Naive thymus-derived CD4-positive, alpha-beta T cell (primary cell): ENCODE measurements around the gene TRIB2. TPM values are rescaled to one million over a fixed set of nuclear protein-coding genes. Genes with fewer than 3 reads are reported as not detected.
A peak's percentile ranks its signal among the peaks of the same experiment; 100 is the strongest.

Source experiments
- ATAC-seq: fragments of 150-1000 bp; cut with Tn5 transposase; 2 replicates; pipeline ENCODE4 v1.10.0; 2021; ENCODE audit warnings: mild to moderate bottlenecking, moderate library complexity
- CTCF ChIA-PET: fragments of 350-600 bp; sonication (Branson Sonifier 250); formaldehyde crosslinking; loops from one replicate; lab custom pipeline; 2021; ENCODE audit warnings: antibody characterized with exemption; lab: Charles Lee
- POLR2A ChIA-PET: fragments of 350-600 bp; sonication (Branson Sonifier 250); formaldehyde crosslinking; loops from one replicate; lab custom pipeline; 2021; ENCODE audit warnings: antibody characterized with exemption, inconsistent platforms; lab: Charles Lee
- DNase-seq, 9 donors: peaks; one replicate each; pipeline versions ENCODE4 v3.0.0 to v3.0.0-alpha.2; 2020 to 2022; ENCODE audit warnings: mixed read lengths in 1 of 9
- H3K27ac ChIP-seq: one replicate; pipeline ENCODE4 v1.7.0; 2013; ENCODE audit warnings: mild to moderate bottlenecking, low read depth, low read length, moderate library complexity
- H3K27me3 ChIP-seq, 2 donors: one replicate each; pipeline ENCODE4 v1.7.0; 2013; ENCODE audit warnings: low read length in 2 of 2, mild to moderate bottlenecking in 2 of 2, moderate library complexity in 2 of 2; ENCODE audit not compliant: control insufficient read depth in 2 of 2, insufficient read depth in 2 of 2
- H3K36me3 ChIP-seq, 3 experiments: 1 replicate in 2 of 3; 2 replicates in 1 of 3; pipeline ENCODE4 v1.7.0; 2013; ENCODE audit warnings: low read length in 3 of 3, mild to moderate bottlenecking in 3 of 3, moderate library complexity in 1 of 3; ENCODE audit not compliant: insufficient read depth in 3 of 3, control insufficient read depth in 2 of 3
- H3K4me1 ChIP-seq, 2 donors: one replicate each; pipeline ENCODE4 v1.7.0; 2013; ENCODE audit warnings: low read length in 2 of 2, mild to moderate bottlenecking in 2 of 2, moderate library complexity in 1 of 2; ENCODE audit not compliant: control insufficient read depth in 2 of 2, insufficient read depth in 2 of 2
- H3K4me3 ChIP-seq: 2 replicates; pipeline ENCODE4 v1.7.0; 2013; ENCODE audit warnings: mild to moderate bottlenecking, low read length
- H3K9me3 ChIP-seq, 3 experiments: 1 replicate in 2 of 3; 2 replicates in 1 of 3; pipeline ENCODE4 v1.7.0; 2013; ENCODE audit warnings: low read length in 3 of 3; ENCODE audit not compliant: control insufficient read depth in 2 of 3
- H3K27ac Mint-ChIP-seq, 9 donors: one replicate each; pipeline ENCODE4 v1.8.0; 2020 to 2022; ENCODE audit warnings: mixed read lengths in 9 of 9, mild to moderate bottlenecking in 8 of 9, moderate library complexity in 5 of 9, inconsistent platforms in 2 of 9
- H3K27me3 Mint-ChIP-seq, 5 donors: one replicate each; pipeline ENCODE4 v1.8.0; 2021 to 2022; ENCODE audit warnings: mixed read lengths in 5 of 5, mild to moderate bottlenecking in 1 of 5
- H3K36me3 Mint-ChIP-seq, 5 donors: one replicate each; pipeline ENCODE4 v1.8.0; 2020 to 2022; ENCODE audit warnings: mixed read lengths in 5 of 5, mild to moderate bottlenecking in 3 of 5, inconsistent platforms in 1 of 5
- H3K4me1 Mint-ChIP-seq, 7 donors: one replicate each; pipeline ENCODE4 v1.8.0; 2020 to 2022; ENCODE audit warnings: mixed read lengths in 7 of 7, mild to moderate bottlenecking in 3 of 7, inconsistent platforms in 1 of 7
- H3K4me3 Mint-ChIP-seq, 10 donors: one replicate each; pipeline ENCODE4 v1.8.0; 2020 to 2022; ENCODE audit warnings: mild to moderate bottlenecking in 10 of 10, mixed read lengths in 10 of 10, moderate library complexity in 6 of 10, inconsistent platforms in 2 of 10
- H3K9me3 Mint-ChIP-seq, 11 donors: one replicate each; pipeline ENCODE4 v1.8.0; 2020 to 2022; ENCODE audit warnings: mixed read lengths in 11 of 11, mild to moderate bottlenecking in 4 of 11, inconsistent platforms in 1 of 11, moderate library complexity in 1 of 11
- intact Hi-C, 2 donors: fragments of 100-400 bp; cut with micrococcal nuclease; formaldehyde crosslinking; loops; one replicate each; pipeline ENCODE4 v1.15.1; 2023
- polyA plus RNA-seq, 2 donors: library from polyadenylated mRNA; unstranded; fragments of 300-500 nt; fragmentation: Illumina TruSeq; gene quantifications; one replicate each; pipeline ENCODE4 v1.2.3, GENCODE V29; 2021
- total RNA-seq, 6 experiments: library from RNA in 5 of 6; stranded (reverse) in 5 of 6; gene quantifications; 1 replicate in 5 of 6; 2 replicates in 1 of 6; pipeline ENCODE4 v1.2.3 and lab custom pipeline; 2021 to 2026

Gene TRIB2
- total and polyA plus RNA-seq, 7 experiments from 2014 or later = 41.3 to 125 (median 90.7) TPM

DNA sequence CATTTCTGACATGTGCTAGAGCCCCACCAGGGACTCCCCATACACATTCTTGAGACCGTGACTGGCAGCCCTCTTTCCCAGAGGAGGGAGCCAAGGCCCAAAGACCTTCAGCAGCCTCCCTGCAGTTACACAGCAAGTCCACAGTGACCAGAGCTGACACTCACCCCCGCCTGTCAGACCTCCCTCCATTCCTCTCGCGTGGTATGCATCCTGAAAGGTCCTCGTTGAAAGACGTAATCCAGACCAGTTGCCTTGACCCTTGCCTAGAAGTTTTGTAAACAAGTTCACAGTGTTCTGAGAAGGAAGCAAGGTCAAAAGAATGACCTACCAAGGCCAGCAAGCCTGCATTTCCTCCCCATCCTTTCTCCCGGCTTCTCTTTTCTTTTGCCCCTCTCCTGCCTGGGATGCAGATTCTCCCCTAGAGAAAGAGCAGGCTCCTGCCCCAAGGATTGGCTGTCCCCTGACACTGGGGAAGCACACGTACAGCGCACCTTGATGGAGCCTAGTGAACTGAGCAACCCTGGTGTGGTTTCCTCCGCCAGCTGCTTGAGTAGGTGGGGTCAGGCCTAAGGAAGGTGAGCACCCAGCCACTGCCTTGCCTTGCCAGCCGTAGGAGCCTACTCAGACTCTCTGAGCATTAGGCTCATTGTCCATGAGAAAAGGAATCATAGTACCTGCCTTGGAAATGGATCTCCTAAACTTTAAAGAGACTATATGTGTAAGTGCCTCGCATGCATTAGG, 18.3 kb downstream of the TRIB2 start:
- ChIA-PET POLR2A (no interaction called here), CTCF (no interaction called here)
- DNase-seq = no peak
- Histone ChIP-seq H3K36me3 (peaks cover 2 to 89% (median 11%) of the 10 kb centered on the region in 3 experiments), H3K9me3 (no peaks in the 10 kb centered on the region), H3K27ac (peak overlapping the region; percentile 40), H3K27me3 (no peaks in the 10 kb centered on the region), H3K4me1 (peaks cover 12 to 44% of the 10 kb centered on the region in 2 donors), H3K4me3 (no peak overlapping the region)
- Mint-ChIP-seq H3K36me3 (peaks cover 16 to 59% (median 34%) of the 10 kb centered on the region in 5 donors), H3K4me3 (peak overlapping the region in 3 of 10 donors; percentile 5 to 26 (median 5)), H3K9me3 (no peaks in the 10 kb centered on the region), H3K27ac (peak overlapping the region in 8 of 9 donors; percentile 8 to 84 (median 67)), H3K27me3 (no peaks in the 10 kb centered on the region), H3K4me1 (peaks cover 39 to 93% (median 66%) of the 10 kb centered on the region in 7 donors)
- peak; percentile 39 for ATAC-seq
- intact Hi-C loops = no loop called here

DNA sequence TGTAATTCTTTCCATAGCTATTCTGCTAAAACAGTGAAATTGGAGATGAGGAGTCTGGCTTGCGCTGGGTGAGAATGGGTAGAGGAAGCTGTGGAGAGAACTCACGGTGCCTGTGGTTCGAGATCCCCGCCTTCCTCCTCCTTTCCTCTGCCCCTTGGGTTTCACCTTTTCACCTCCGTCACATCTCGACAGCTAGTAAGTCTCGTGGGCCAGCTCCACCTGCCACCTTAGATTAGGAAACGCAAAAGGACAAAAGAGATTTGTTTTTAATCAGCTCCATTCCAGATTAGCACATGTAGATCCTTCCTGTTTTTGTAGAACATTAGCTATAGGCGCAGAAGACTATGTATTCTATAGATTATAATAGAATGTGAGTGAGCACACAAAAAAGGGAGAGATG, 20.6 kb downstream of the TRIB2 start:
- Histone ChIP-seq H3K9me3 (no peaks in the 10 kb centered on the region), H3K27me3 (no peaks in the 10 kb centered on the region), H3K36me3 (peaks cover 11 to 79% (median 17%) of the 10 kb centered on the region in 3 experiments), H3K4me3 (no peak overlapping the region), H3K4me1 (peaks cover 12 to 33% of the 10 kb centered on the region in 2 donors), H3K27ac (no peak overlapping the region)
- Mint-ChIP-seq H3K27me3 (no peaks in the 10 kb centered on the region), H3K9me3 (no peaks in the 10 kb centered on the region), H3K4me3 (no peak overlapping the region), H3K4me1 (peaks cover 26 to 78% (median 47%) of the 10 kb centered on the region in 7 donors), H3K36me3 (peaks cover 10 to 62% (median 36%) of the 10 kb centered on the region in 5 donors), H3K27ac (peak overlapping the region in 8 of 9 donors; percentile 48 to 91 (median 80))
- no peak for DNase-seq
- ChIA-PET POLR2A (interaction anchor here (1.2 to 1.3 kb wide), 2 partner anchors 14 to 19 kb away, joined by 3 read pairs; no protein-coding TSS in a partner anchor), CTCF (interaction anchor here (0.5 to 1.0 kb wide), 2 partner anchors 263 to 270 kb away, joined by 3 to 4 read pairs; no protein-coding TSS in a partner anchor)
- intact Hi-C loops = no loop called here
- peak; percentile 49 for ATAC-seq

DNA sequence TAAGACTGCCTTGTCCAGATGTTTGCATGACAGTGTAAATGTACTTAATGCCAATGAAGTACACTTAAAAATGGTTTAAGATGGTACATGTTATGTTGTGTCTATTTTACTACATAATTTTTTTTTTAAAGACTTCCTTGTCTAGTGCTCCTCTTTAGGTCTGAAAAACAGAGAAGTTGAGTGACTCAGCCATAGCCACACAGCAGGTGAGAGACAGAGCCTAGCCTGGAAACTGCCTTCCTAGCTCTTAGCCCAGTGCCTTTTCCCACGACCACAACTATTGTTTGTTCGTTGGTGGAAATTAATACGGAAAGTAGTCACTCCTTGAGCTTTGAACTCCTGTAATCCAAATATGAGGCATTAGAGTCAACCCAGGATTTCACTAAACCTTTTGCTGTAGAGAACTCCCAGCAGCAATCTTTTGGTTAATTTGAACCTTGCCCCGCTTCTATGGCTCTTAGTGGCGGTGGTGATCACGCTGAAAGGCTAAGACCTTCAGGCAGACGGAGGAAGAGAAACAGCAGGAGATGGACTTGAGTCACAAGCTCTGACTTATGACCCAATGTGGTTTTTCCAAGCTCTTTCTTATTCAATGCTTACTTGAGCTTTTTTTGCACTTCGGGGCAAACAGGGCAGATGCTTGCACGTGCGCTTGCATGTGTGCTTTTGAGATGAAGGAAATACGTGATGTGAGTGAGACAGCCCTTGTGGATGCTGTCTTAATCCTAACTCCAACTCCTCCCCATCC, 21.2 kb downstream of the TRIB2 start:
- ChIA-PET CTCF (interaction anchor here (1.0 kb wide), 1 partner anchor 269 kb away, joined by 4 read pairs; no protein-coding TSS in a partner anchor), POLR2A (interaction anchor here (1.2 to 1.4 kb wide), 3 partner anchors 9 to 20 kb away, joined by 3 to 7 read pairs (median 3); no protein-coding TSS in a partner anchor)
- Mint-ChIP-seq H3K9me3 (no peaks in the 10 kb centered on the region), H3K27ac (peak overlapping the region in 6 of 9 donors; percentile 52 to 91 (median 80)), H3K36me3 (peaks cover 10 to 67% (median 41%) of the 10 kb centered on the region in 5 donors), H3K4me1 (peaks cover 23 to 74% (median 43%) of the 10 kb centered on the region in 7 donors), H3K4me3 (no peak overlapping the region), H3K27me3 (no peaks in the 10 kb centered on the region)
- Histone ChIP-seq H3K27me3 (no peaks in the 10 kb centered on the region), H3K4me3 (no peak overlapping the region), H3K4me1 (peaks cover 12 to 29% of the 10 kb centered on the region in 2 donors), H3K27ac (no peak overlapping the region), H3K9me3 (no peaks in the 10 kb centered on the region), H3K36me3 (peaks cover 11 to 77% (median 17%) of the 10 kb centered on the region in 3 experiments)
- no peak for DNase-seq
- ATAC-seq = no peak
- intact Hi-C loops = no loop called here

DNA sequence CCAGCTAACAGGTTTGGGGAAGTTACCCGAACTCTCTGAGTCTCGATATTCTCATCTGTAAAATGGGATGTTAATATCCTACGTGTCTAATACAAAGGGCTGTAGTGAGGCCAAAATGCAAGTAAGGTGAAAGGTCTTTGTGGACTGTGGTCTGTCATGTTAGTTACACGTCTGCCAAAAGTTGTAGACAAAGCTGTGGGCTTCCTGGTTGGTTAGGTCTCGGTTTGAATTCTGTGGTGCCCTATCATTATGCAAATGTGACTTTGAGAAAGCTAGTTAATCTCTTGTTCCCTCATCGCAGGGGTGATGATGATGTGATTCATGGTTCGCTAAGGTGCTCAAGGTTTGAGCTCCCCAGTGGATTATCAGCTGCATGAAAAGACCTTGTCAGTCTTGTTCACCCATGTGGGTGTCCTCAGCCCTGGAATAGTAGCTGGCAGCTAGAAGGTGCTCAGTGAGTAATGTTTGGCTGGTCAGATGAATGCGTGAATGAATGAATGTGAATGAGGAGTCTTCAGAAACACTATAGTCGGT, 23.1 kb downstream of the TRIB2 start:
- CTCF ChIA-PET = interaction anchor here (0.5 to 0.8 kb wide), 2 partner anchors 949 to 995 kb away, joined by 3 to 4 read pairs; no protein-coding TSS in a partner anchor
- Mint-ChIP-seq H3K9me3 (no peaks in the 10 kb centered on the region), H3K27me3 (no peaks in the 10 kb centered on the region), H3K4me1 (peaks cover 19 to 60% (median 33%) of the 10 kb centered on the region in 7 donors), H3K27ac (peak overlapping the region in 2 of 9 donors; percentile 32 to 61), H3K4me3 (no peak overlapping the region), H3K36me3 (peaks cover 10 to 65% (median 40%) of the 10 kb centered on the region in 5 donors)
- Histone ChIP-seq H3K36me3 (peaks cover 11 to 65% (median 17%) of the 10 kb centered on the region in 3 experiments), H3K4me3 (no peak overlapping the region), H3K4me1 (peaks cover 12 to 17% of the 10 kb centered on the region in 2 donors), H3K27me3 (no peaks in the 10 kb centered on the region), H3K9me3 (no peaks in the 10 kb centered on the region), H3K27ac (no peak overlapping the region)
- POLR2A ChIA-PET = interaction anchor here (0.7 to 1.2 kb wide), 3 partner anchors 11 to 22 kb away, joined by 3 to 9 read pairs (median 3); no protein-coding TSS in a partner anchor
- ATAC-seq = no peak
- intact Hi-C loops = no loop called here
- no peak for DNase-seq

- Mint-ChIP-seq H3K4me3 (no peak overlapping the region), H3K27ac (peak overlapping the region in 2 of 9 donors; percentile 1 to 57), H3K4me1 (peaks cover 6 to 44% (median 20%) of the 10 kb centered on the region in 7 donors), H3K27me3 (no peaks in the 10 kb centered on the region), H3K9me3 (peaks cover 0 to 4% (median 0%) of the 10 kb centered on the region in 11 donors), H3K36me3 (peaks cover 6 to 54% (median 29%) of the 10 kb centered on the region in 5 donors)
- ChIA-PET CTCF (interaction anchor here (0.7 to 1.8 kb wide), 3 partner anchors 13 to 1053 kb away, joined by 3 to 4 read pairs (median 3); no protein-coding TSS in a partner anchor), POLR2A (interaction anchor here (0.6 to 0.7 kb wide), 2 partner anchors 287 to 385 kb away, joined by 3 read pairs; no protein-coding TSS in a partner anchor)
- no peak for DNase-seq
- Histone ChIP-seq H3K9me3 (no peaks in the 10 kb centered on the region), H3K36me3 (peaks cover 11 to 49% (median 17%) of the 10 kb centered on the region in 3 experiments), H3K4me1 (peaks cover 5 to 7% of the 10 kb centered on the region in 2 donors), H3K27me3 (no peaks in the 10 kb centered on the region), H3K27ac (no peak overlapping the region), H3K4me3 (no peak overlapping the region)
- ATAC-seq = no peak
- intact Hi-C loops = no loop called here
These were observed 24.6 kb downstream of the TRIB2 start for GRCh38 chr2:12741380-12741779.

DNA sequence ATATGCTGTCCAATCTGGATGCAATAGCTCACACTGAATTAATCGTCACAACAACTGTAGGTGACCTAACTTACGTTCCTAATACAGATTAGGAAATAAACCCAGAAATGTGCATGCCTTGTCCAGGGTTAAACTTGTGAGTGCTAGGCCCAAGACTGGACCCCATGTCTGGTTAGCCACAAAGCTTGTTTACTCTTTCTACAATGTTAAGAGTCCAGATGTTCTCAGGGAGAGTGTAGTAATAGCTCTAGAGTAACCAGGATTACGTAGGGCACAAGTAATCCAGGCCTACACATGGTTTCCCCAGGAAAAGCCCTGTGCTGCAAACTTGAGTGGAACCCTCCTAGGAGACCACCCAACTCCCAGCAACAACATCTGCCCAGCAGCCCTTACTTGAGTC, 26.2 kb downstream of the TRIB2 start:
- ChIA-PET CTCF (no interaction called here), POLR2A (no interaction called here)
- DNase-seq (no peak), ATAC-seq (no peak)
- H3K9me3 Mint-ChIP-seq = peaks cover 0 to 4% (median 0%) of the 10 kb centered on the region in 11 donors
- H3K4me3 ChIP-seq = no peak overlapping the region
- no peak overlapping the region for H3K27ac ChIP-seq
- peaks cover 11 to 34% (median 11%) of the 10 kb centered on the region in 3 experiments for H3K36me3 ChIP-seq
- no peak overlapping the region for H3K4me3 Mint-ChIP-seq
- peaks cover 0 to 30% (median 13%) of the 10 kb centered on the region in 7 donors for H3K4me1 Mint-ChIP-seq
- H3K27me3 Mint-ChIP-seq = peaks cover 0 to under 1% (median 0%) of the 10 kb centered on the region in 5 donors
- no peaks in the 10 kb centered on the region for H3K27me3 ChIP-seq
- peaks cover 6 to 42% (median 25%) of the 10 kb centered on the region in 5 donors for H3K36me3 Mint-ChIP-seq
- no peaks in the 10 kb centered on the region for H3K4me1 ChIP-seq
- intact Hi-C loops = no loop called here
- no peaks in the 10 kb centered on the region for H3K9me3 ChIP-seq
- no peak overlapping the region for H3K27ac Mint-ChIP-seq
